ENCODE measurements around the gene SYNPO.

DNA sequence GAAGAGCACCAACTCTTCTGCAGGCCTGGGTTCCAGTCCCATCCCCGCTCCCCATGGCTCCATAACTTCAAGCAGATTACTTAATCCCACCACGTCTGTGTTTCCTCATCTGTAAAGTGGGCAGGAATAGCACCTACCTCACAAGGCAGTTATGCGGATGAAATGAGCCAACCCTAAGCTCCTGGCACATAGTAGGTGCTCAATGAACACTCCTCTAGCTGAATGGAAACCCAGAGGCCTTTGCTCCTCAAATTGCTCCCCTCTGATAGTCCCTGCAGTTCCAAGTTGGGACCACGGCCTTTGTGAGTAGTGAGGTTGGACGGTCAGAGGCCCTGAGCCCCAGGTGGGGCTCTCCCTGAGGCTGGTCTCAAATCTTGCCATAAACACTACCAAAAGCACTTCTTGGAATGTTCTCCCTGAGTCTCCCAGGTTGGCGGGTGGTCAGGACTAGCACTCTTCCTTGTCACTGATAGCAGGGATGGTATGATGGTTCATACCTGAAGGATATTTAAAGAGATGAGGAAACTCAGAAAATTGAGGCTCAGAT is 35.5 kb upstream of the SYNPO start:
- TF ChIP-seq CTCF (conservative IDR thresholded peaks at IDR 0.05), result no peak
- TF ChIP-seq ZFX (IDR thresholded peaks at IDR 0.05), result no peak
